DMS 273 (cell line): ENCODE data around the gene SMIM33.
"Not testable (repeated sequence)": the region's sequence is repeated elsewhere in the genome, so short reads cannot be mapped to it uniquely, and the experiment has no call there.

Source experiments
- DNase-seq: peaks from one replicate; lab custom pipeline; 2025; ENCODE audit not compliant: unreplicated experiment; lab: John Stamatoyannopoulos, UW

SMIM33 gene

DNA sequence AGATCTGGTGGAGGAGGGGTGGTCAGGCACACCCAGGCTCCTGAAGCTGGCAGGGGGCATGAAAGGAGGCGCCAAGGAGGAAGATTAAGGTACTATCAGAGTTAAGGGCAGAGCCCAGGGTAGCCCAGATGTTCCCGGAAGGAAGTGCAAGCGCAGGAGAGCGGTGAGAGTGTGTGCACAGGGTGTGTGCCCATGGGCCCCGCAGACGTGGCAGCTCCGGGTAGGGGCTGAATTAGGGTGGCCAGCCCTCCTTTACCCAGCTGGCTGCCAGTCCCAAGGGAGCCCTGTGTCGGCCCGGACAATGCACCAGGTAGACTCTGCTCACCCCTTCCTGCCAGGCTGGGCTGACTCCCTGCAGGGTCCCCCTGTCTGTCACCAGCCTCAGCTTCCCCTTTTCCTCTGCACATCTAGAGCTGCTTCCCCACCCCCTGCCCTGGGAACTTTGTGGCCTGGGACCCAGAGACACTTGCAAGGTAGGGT, at the start of gene SMIM33:
TSS of gene SMIM33 (plus strand) at position 184 of the 480 bp plus-strand sequence. CDS start at position 302, 118 bp downstream.
- DNase-seq: no peak

DNA sequence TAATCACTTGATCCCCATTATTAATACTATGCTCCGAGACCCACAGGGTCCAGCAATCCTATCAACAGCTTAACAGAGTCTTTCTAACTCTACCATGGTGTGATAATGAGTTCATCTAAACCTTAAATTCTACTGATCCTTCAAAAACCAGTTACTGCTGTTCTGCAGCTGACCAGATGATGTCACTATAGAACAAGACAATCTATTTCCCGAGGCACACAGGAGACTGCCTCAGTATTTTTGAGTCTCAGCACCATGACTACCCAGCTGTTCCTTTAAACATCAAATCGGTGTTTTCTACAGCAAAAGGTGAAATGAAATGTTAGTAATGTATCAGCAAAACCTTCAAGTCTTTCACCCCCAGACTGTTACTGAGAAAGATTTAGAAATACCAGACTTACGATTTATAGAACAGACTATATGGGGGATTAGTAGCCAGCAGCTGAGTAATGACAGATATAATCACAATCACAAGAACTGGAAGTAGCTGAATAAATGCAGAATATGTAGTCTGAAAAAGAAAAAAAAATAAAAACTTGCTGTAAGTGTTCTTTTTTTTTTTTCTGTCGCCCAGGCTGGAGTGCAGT, 48.4 kb upstream of the SMIM33 start:
- peak; percentile 86 for DNase-seq

DNA sequence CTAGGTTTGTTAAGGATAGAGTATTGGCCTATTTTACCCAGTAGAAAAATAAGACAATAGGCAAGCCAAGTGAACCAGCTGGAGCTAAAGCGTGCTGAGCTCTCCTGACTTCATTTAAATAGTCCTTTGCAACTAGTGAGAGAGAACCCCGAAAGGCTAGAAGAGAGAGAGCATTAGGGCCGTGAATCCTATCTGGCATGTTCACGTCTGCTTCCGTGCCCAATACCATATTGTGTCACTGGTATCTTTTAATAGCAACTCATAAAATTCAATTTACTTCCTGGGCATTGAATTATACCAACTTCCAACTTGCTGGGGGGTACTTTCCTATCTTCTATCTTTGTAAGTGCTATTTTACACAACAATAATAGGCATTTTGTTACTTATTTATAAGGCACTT, 45.3 kb upstream of the SMIM33 start:
- no peak for DNase-seq

DNA sequence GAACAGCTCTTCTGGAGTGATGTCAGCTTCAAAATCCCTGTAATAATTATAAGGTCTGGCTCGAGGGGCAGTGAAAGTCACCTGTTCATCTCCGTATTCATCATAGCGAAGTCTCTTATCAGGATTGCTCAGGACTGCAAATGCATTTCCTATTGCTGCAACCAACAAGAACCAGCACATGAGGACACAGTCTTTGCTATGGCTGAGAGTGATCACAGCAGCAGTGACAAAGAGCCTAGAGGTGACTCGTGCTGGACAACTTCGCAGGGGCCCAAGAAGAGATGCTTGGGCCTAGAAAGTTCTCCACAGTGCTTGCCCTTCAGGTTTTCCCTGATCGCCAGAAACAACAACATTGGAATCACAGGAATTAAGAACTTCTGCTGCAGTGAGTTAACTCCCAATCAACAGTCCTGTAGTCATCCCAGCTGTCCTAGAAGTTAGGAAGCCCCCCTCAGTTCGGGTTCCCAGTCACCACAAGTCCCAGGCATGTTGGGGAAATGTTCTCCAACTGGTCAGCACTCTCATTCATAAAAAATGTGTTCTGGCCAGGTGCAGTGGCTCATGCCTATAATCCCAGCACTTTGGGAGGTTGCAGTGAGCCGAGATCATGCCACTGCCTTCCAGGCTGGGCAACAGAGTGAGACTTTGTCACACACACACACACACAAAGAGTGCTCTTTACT, 44.5 kb upstream of the SMIM33 start:
- no peak for DNase-seq

DNA sequence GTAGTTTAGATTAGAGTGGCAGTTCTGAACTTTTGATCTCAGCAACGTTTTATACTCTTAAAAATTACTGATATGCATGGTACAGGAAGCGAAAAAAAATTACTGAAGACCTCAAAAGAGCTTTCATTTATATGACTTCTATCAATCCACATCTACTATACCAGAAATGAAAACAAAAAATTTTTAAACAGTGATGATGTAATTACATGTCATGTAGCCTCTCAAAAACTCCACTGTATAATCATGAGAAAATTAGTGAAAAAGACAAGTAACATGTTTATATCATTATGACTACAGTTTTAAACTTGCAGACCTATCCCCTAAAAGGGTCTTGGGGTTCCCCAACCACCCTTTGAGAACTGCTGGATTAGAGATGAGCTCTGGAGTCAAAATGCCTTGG, 40.8 kb upstream of the SMIM33 start:
- no peak for DNase-seq

DNA sequence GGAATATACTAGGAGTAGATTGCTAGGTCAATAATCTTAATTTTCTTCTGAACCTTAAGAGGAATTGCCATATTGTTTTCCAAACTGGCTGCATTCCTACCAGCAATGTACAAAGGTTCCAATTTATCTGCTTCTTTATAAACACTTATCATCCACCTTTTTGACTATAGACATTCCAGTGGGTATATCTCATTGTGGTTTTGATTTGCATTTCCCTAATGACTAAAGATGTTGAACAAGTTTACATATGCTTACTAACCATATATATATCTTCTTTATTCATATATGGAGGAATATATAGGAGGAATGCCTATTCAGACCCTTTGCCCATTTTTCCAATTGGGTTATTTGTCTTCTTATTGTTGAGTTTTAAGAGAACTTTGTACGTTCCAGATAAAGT, 39.1 kb upstream of the SMIM33 start:
- DNase-seq: no peak

DNA sequence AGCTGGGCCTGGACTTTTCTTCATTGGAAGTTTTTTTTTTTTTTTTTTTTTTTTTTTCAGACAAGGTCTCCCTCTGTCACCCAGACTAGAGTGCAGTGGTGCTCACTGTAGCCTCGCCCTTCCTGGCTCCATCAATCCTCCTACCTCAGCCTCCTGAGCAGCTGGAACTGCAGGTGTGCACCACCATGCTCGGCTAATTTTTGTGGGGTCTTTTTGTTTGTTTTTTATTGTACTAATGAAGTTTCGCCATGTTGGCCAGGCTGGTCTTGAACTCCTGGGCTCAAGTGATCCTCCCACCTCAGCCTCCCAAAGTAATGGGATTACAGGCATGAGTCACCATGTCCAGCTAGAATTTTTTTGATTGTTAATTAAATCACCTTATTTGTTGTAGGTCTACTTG, 35.1 kb upstream of the SMIM33 start:
- DNase-seq: no peak

DNA sequence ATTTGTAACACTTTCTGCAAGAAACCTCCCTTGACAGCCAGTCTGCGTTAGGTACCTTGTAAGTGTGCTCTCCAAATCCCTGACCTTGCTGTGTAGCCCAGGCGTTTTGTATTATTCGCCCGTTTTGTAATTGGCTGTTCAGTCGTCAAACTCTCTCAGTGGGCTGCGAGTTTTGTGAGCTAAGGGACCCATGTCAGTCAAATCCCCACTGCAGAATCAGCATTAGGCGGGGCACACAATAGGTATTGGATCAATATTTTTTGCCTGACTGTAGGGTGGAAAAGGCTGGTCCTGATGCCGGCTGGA, 32.1 kb upstream of the SMIM33 start:
- DNase-seq: no peak

DNA sequence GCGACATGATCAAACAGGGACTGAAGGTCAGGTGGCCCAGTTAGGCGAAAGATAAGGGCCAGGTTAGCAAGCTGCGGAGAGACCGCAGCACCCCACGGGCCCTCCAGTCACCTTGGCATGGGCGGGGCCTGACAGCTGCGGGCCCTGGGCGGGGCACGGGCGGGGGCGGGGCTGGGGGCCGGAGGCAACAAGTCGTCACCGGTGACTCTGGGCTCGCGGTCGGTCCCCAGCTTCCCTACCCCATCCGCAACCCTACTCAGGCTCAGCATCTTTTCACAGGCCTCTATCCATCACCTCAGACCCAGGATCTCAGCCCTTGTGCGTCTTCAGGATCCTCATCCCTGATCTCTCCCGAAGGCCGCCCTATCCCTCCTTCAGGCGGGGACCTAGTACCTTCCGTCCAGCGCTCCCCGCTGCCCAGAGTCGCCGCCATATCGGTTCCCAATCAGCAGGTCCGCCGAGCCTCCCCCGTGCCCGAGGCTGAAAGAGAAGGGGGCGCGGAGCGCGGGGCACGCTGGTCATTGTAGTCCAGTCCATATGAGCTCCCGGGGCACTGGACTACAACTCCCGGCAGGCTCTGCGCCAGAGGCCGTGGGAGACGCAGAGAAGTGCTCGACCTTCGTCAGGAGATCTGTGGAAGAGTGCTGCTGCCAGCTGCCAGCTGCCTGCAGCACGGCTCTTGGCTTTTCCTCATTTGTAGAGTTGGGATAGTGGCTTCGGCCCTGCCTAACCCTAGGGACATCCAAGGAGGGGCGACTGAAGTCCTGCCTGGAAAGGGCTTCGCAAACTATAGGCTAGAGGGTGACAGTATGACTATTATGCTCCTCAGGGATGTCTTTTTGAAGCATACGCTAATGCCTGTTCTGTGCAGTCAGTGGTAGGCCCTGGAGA, 31.5 kb upstream of the SMIM33 start, which contains the start of gene DNAJC18:
TSS of gene DNAJC18 (minus strand) at position 513 of the 891 bp plus-strand sequence. CDS start at position 433, 80 bp downstream.
- DNase-seq: peak; percentile 98

DNA sequence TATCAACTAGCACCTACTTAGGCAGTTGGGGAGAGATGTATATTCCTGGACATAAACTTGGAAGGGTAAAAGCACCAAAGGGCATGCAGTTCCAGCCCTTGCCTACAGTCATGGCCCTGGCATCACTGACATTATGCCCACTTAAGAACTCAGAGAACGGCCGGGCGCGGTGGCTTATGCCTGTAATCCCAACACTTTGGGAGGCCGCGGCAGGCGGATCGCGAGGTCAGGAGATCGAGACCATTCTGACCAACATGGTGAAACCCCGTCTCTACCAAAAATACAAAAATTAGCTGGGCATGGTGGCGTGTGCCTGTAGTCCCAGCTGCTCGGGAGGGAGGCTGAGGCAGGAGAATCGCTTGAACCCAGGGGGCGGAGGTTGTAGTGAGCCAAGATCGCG, 30.4 kb upstream of the SMIM33 start:
- not testable (repeated sequence) for DNase-seq

DNA sequence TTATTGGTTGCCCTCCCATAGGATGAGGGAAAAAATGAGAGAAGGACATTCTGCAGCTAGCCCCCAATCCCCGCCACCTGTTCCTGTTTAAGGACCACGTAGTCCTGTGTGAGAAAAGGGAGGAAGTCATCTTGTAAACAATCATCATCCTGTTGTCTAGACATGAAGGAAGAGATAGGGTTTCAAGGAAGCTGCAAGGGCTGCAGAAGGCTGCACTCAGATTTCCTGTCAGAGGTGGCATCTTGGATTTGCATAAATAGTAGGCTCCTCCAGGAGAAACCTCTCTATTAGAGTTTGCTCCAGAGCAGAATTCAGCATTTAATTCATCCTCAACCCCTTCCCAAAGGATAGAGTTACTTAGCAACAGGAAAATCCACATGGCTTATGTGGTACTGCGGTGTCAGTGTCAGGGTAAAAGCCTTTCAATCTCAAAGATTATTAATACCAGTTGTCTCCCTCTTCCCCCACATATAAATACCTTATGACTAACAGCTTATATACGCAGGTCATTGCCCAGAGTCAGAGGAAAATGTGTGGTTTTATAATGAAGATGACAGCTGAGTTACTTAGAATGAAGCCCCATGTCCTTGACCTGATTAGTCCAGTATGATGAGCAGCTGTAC, 26.9 kb upstream of the SMIM33 start:
- peak; percentile 27 for DNase-seq

DNA sequence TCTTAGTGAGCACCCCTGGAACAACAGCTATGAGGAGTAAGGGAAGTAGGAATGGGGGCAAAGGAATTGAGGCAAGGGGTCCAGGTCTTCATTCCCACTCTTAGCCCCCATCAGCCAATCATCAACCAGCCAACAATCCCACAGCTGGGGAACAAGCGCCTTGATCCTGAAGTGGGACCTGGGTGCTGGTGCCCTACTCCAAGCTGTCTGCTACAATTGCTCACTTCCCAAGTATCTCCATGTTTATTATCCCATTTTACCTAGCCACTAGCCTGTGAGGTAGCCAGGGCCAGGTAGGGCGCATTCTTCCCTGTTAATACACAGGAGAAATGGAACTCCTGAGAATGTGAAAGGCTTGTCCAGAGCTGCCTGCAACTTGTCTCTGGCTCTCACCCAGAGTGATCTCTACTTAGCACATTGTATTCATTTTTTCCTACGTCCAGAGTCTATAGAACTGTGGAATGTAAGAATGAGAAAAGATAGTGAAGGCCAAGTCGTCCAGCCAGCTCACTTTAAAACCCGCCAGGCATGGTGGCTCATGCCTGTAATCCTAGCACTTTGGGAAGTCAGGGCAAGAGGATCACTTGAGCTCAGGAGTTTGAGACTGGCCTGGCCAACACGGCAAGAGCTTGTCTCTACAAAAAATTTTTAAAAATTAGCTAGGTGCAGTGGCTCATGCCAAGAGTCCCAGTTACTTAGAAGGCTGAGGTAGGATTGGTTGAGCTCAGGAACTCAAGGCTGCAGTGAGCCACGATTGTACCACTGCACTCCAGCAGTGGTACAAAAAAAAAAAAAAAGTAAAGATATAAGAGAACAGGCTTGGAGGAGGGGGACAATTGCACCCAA, 25.3 kb upstream of the SMIM33 start:
- no peak for DNase-seq

DNA sequence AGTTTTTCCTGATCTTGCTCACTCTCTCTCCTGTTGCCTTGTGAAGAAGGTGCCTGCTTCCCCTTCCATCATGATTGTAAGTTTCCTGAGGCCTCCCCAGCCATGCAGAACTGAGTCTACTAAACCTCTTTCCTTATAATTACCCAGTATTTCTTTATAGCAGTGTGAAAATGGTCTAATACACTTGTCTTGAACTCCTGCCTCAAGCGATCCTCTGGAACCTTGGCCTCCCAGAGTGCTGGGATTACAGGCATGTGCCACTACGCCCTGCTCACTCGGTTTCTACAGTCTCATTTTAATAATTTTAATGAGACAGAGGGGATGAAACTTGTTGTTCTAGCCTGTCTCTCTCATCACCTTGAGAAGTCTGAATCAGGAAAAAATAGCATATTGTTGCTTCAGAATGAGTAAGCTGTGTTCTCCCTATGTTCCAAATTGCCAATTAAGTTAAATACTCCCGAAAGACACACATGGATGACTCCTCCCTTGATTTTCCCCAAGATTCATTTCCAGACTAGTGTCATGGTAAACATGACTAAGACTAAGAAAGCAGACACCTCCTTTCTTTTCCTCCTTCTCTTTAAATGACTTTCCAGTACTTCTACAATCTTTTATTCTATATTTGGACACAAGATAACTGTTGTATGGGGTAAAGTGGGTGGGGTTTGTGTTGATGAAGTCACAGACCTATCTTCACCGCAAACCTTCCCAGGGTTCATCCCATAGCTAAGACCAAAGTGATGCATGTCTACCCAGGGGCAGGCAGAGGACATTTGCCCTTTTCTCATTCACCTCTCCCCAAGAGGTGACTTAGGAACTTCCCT, 23.6 kb upstream of the SMIM33 start:
- DNase-seq: no peak

DNA sequence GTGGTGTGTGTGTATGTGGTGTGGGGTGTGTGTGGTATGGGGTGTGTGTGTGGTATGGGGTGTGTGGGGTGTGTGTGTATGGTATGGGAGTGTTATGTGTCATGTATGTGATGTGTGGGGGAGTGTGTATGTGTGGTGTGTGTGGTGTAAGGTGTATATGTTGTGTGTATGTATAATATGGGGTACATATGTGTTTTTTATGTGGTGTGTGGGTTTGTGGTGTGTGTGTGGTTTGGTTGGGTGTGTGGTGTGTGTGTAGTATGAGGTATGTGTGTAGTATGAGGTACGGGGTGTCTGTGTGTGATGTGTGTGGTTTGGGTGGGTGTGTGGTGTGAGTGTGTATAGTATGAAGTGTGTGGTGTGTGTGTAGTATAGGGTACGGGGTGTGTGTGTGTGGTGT, 19.6 kb upstream of the SMIM33 start:
- DNase-seq: no peak

DNA sequence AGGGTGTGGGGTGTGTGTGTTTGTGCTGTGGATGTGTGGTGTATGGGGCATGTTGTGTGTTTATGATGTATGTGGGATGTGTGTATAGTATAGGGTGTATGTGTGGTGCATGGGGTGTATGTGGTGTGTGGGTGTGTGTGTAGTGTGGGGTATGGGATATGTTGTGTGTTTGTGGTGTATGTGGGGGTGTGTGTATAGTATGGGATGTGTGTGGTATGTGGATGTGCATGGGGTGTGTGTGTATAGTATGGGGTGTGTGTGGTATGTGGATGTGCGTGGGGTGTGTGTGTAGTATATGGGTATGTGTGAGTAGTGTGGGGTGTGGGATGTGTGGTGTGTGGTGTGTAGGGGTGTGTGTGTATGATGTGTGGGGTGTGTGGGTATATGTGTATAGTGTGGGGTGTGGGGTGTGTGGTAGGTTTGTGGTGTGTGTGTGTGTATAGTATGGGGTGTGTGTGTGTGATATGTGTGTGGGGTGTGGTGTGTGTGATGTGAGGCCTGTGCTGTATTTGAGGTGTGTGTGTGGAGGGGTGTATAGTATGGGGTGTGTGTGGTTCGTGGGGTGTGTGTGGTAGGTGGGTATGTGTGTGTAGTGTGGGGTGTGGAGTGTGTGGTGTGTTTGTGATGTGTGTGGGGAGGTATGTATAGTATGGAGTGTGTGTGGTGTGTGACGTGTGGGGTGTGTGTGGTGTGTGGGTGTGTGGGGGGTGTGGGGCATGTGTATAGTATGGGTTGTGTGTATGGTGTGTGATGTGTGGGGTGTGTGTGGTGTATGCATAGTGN, 18.7 kb upstream of the SMIM33 start:
- DNase-seq: no peak

DNA sequence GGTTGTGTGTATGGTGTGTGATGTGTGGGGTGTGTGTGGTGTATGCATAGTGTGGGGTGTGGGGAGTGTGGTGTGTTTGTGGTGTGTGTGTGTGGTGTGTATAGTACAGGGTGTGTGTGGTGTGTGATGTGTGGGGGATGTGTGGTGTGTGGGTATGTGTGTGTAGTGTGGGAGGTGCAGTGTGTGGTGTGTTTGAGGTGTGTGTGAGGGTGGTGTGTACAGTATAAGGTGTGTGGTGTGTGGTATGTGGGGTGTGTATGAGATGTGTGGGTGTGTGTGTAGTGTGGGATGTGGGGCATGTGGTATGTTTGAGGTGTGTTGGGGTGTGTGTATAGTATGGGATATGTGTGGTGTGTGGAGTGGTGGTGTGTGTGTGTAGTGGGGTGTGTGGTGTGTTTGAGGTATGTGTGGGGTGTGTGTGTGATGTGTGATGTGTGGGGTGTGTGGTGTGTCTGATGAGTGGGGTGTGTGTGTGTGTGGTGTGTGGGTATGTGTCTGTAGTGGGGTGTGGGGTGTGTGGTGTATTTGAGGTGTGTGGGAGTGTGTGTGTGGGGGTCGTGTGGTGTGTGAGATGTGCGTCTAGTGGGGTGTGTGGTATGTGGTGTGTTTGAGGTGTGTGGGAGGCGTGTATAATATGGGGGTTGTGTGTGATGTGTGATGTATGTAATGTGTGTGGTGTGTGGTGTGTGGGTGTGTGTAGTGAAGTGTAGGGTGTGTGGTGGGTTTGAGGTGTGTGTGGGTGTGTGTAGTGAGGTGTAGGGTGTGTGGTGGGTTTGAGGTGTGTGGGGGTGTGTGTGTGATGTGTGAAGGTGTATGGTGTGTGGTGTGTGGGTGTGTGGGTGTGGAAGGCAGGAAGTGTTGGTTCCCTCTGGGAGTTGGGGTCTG, 16.9 kb upstream of the SMIM33 start:
- no peak for DNase-seq

DNA sequence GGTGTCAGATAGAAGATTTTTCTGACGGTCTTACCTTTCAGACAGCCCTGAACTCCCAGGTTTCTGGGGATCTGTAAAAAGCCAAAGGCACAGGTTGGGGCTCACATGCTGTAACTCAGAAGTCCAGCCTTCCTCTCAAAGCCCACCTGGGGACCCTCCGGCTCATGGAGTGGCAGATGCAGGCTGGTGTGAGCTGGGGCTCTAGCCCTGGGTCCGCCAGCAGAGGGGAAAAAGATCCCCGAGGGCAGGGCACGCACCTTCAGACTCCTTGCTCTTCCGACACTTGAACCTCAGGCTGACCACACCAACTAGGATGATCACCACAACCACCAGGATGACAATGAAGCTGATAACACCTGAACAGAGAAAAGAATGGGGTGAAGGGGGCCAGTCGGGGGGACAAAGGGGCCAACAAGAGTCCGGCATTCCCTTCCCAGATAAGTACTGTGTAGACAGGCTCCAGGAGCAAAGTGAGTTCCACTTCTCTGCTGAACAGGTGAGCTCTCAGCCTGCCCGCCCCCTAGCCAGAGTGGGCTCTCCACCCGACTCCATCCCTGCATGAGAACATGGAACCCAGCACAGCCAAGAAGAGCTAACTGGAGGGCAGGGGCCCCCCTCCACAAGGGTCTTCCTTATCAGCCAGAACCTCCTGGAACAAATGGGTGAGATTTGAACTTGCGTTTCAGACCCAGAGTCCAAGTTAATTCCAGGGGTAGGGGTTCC, 16.1 kb upstream of the SMIM33 start:
- DNase-seq: no peak
